Liver (tissue), 9 donors: ENCODE results near the gene EFCAB14. TPM values are rescaled to one million over a fixed set of nuclear protein-coding genes. Genes with fewer than 3 reads are reported as not detected.

Experiments
- DNase-seq: peaks from one replicate; pipeline ENCODE4 v3.0.0-alpha.2; 2017; ENCODE audit warnings: low spot score
- H3K27ac ChIP-seq, 2 donors: one replicate each; pipeline ENCODE4 v1.7.0; 2013; ENCODE audit warnings: inconsistent platforms in 2 of 2, low read length in 2 of 2, control low read depth in 1 of 2, low read depth in 1 of 2, mild to moderate bottlenecking in 1 of 2
- H3K27me3 ChIP-seq, 4 donors: one replicate each; pipeline versions ENCODE4 v1.6.1 to v1.7.0; 2013; ENCODE audit warnings: low read length in 3 of 4, inconsistent platforms in 1 of 4, mild to moderate bottlenecking in 1 of 4, moderate library complexity in 1 of 4; ENCODE audit not compliant: control insufficient read depth in 4 of 4, insufficient read depth in 4 of 4
- H3K36me3 ChIP-seq, 4 donors: one replicate each; pipeline versions ENCODE4 v1.6.1 to v1.7.0; 2013; ENCODE audit warnings: low read length in 3 of 4, mild to moderate bottlenecking in 3 of 4, low read depth in 1 of 4, moderate library complexity in 1 of 4; ENCODE audit not compliant: control insufficient read depth in 4 of 4, insufficient read depth in 3 of 4
- H3K4me1 ChIP-seq, 4 donors: one replicate each; pipeline versions ENCODE4 v1.6.1 to v1.7.0; 2013; ENCODE audit warnings: low read length in 3 of 4, mild to moderate bottlenecking in 3 of 4, moderate library complexity in 1 of 4; ENCODE audit not compliant: control insufficient read depth in 4 of 4, insufficient read depth in 4 of 4
- H3K4me3 ChIP-seq, 3 donors: one replicate each; pipeline versions ENCODE4 v1.6.1 to v1.7.0; 2013; ENCODE audit warnings: low read length in 3 of 3, control low read depth in 1 of 3, low read depth in 1 of 3, mild to moderate bottlenecking in 1 of 3
- H3K9ac ChIP-seq, 2 donors: one replicate each; pipeline ENCODE4 v1.7.0; 2013; ENCODE audit warnings: low read length in 2 of 2, mild to moderate bottlenecking in 2 of 2, moderate library complexity in 2 of 2, control low read depth in 1 of 2, low read depth in 1 of 2
- H3K9me3 ChIP-seq, 4 donors: one replicate each; pipeline versions ENCODE4 v1.6.1 to v1.7.0; 2013; ENCODE audit warnings: low read length in 3 of 4; ENCODE audit not compliant: control insufficient read depth in 4 of 4
- ATF3 ChIP-seq: IDR thresholded peaks from 2 replicates; pipeline ENCODE4 v1.6.1; 2016; ENCODE audit warnings: antibody characterized with exemption
- CTCF ChIP-seq: fragments of 150-350 bp; IDR thresholded peaks from 2 replicates; pipeline ENCODE4 v1.5.1; 2017; ENCODE audit warnings: improper control_type of control experiment, low read depth, low read length; ENCODE audit not compliant: missing input control
- EGR1 ChIP-seq, 2 donors: IDR thresholded peaks; 2 replicates each; pipeline ENCODE4 v1.6.1; 2016 to 2018; ENCODE audit warnings: antibody characterized with exemption in 2 of 2, low read depth in 2 of 2
- FOXA1 ChIP-seq: IDR thresholded peaks from 2 replicates; pipeline ENCODE4 v1.6.1; 2016; ENCODE audit warnings: antibody characterized with exemption
- FOXA2 ChIP-seq: IDR thresholded peaks from 2 replicates; pipeline ENCODE4 v1.6.1; 2016; ENCODE audit warnings: antibody characterized with exemption
- GABPA ChIP-seq, 2 donors: IDR thresholded peaks in 1 of 2; conservative IDR thresholded peaks in 1 of 2; 2 replicates each; pipeline ENCODE4 v1.6.1; 2016; ENCODE audit warnings: antibody characterized with exemption in 2 of 2, mild to moderate bottlenecking in 1 of 2, moderate library complexity in 1 of 2
- HNF4A ChIP-seq, 2 donors: conservative IDR thresholded peaks; 2 replicates each; pipeline ENCODE4 v1.6.1; 2016; ENCODE audit warnings: antibody characterized with exemption in 2 of 2, mild to moderate bottlenecking in 2 of 2
- HNF4G ChIP-seq: IDR thresholded peaks from 2 replicates; pipeline ENCODE4 v1.6.1; 2016; ENCODE audit warnings: antibody characterized with exemption
- JUND ChIP-seq, 2 donors: IDR thresholded peaks; 2 replicates each; pipeline ENCODE4 v1.6.1; 2016; ENCODE audit warnings: antibody characterized with exemption in 2 of 2
- NR2F2 ChIP-seq: IDR thresholded peaks from 2 replicates; pipeline ENCODE4 v1.6.1; 2016; ENCODE audit warnings: antibody characterized with exemption
- RAD21 ChIP-seq, 2 donors: IDR thresholded peaks; 2 replicates each; pipeline ENCODE4 v1.6.1; 2016; ENCODE audit warnings: antibody characterized with exemption in 2 of 2, mild to moderate bottlenecking in 2 of 2
- REST ChIP-seq: IDR thresholded peaks from 2 replicates; pipeline ENCODE4 v1.6.1; 2016; ENCODE audit warnings: antibody characterized with exemption, mild to moderate bottlenecking
- RXRA ChIP-seq, 2 donors: IDR thresholded peaks; 2 replicates each; pipeline ENCODE4 v1.6.1; 2017 to 2018; ENCODE audit warnings: antibody characterized with exemption in 2 of 2, mild to moderate bottlenecking in 1 of 2
- SP1 ChIP-seq: IDR thresholded peaks from 2 replicates; pipeline ENCODE4 v1.6.1; 2018; ENCODE audit warnings: antibody characterized with exemption, mild to moderate bottlenecking
- TAF1 ChIP-seq: conservative IDR thresholded peaks from 2 replicates; pipeline ENCODE4 v1.6.1; 2016; ENCODE audit warnings: antibody characterized with exemption, mild to moderate bottlenecking
- YY1 ChIP-seq: IDR thresholded peaks from 2 replicates; pipeline ENCODE4 v1.6.1; 2016; ENCODE audit warnings: antibody characterized with exemption, mild to moderate bottlenecking
- ZBTB33 ChIP-seq: IDR thresholded peaks from 2 replicates; pipeline ENCODE4 v1.6.1; 2016; ENCODE audit warnings: antibody characterized with exemption
- WGBS: extraction: QIAGEN DNeasy Blood & Tissue Kit; methylation state at CpG from one replicate; pipeline ENCODE4 v1.1.7; 2013; 5-methylcytosine and 5-hydroxymethylcytosine counted together
- polyA plus RNA-seq, 2 donors: library from polyadenylated mRNA; stranded (reverse) in 1 of 2; unstranded in 1 of 2; fragments of 200-250 nt in 1 of 2; fragments of >200 nt in 1 of 2; fragmentation: Nextera tagmentation in 1 of 2; extraction: Ambion mirVana in 1 of 2; gene quantifications; one replicate each; pipeline versions ENCODE4 v1.2.1 to v1.2.3, GENCODE V29; 2013 to 2015
- total RNA-seq, 2 donors: library from RNA; depleted of rRNA; stranded (reverse); fragments of >200 nt; gene quantifications; one replicate each; pipeline ENCODE4 v1.2.3, GENCODE V29; 2014
- TF ChIP-seq, protein P1 (sequence below): IDR thresholded peaks from 2 replicates; pipeline ENCODE4 v1.6.1; 2016; ENCODE audit warnings: antibody characterized with exemption
- donor health status: healthy.
- donor health status: healthy.
- donor health status: healthy.
- donor health status: healthy.
- donor health status: healthy.

EFCAB14 gene
- total and polyA plus RNA-seq, 4 donors, result 14.8 to 34.6 (median 23.7) TPM

DNA sequence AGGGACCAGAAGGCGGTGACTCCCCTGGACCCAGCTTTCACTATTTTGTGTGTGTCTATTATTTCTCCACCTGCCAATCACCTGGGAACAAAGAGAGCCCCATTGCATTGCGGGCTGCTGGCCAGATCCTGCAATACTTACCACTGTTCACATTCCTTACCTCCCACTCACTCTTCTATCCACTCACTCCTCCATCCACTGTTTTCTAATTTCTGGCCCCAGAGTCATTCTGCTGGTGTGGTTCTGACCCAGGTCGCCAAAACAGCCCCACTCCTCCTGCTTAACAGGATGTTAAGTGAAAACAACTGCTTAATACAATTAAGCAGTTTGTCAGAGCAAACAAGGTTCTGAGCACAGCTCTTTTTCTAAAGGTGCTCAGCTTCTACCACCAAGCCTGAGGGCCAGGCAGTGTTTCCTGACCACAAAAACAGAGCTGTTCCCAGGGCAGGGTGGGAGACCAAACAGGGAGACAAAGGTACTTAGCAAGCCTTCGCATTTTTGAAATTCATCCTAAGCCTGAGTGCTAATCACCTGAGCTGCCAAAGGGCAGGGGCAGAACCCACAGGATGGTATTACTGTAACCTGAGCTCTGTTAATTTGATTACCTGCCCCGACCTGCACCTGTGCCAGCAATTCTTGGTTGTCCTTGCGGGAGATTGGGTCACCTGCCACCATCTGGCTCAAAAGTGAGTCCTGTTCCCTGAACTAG lies 38.5 kb upstream of the EFCAB14 start:
- WGBS, result 68% methylated on average over 6 of the region's 6 CpGs
- no peaks in the 10 kb centered on the region for H3K4me1 ChIP-seq
- TF ChIP-seq HNF4A (conservative IDR thresholded peaks at IDR 0.05), result no peak
- TF ChIP-seq HNF4G, result no peak
- no peak for TF ChIP-seq TAF1
- no peak for TF ChIP-seq FOXA2
- no peak for TF ChIP-seq REST
- TF ChIP-seq, protein P1, sequence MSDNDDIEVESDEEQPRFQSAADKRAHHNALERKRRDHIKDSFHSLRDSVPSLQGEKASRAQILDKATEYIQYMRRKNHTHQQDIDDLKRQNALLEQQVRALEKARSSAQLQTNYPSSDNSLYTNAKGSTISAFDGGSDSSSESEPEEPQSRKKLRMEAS, result no peak
- no peak for TF ChIP-seq SP1
- TF ChIP-seq ATF3, result no peak
- TF ChIP-seq JUND (IDR thresholded peaks at IDR 0.05), result no peak
- TF ChIP-seq FOXA1, result no peak
- TF ChIP-seq GABPA (IDR thresholded peaks at IDR 0.05 in 1 of 2, conservative IDR thresholded peaks at IDR 0.05 in 1 of 2), result no peak
- no peak for TF ChIP-seq RXRA (IDR thresholded peaks at IDR 0.05)
- no peak for TF ChIP-seq NR2F2
- no peak for TF ChIP-seq CTCF
- TF ChIP-seq ZBTB33, result no peak
- TF ChIP-seq RAD21 (IDR thresholded peaks at IDR 0.05), result no peak
- no peak for TF ChIP-seq YY1
- no peak for TF ChIP-seq EGR1 (IDR thresholded peaks at IDR 0.05; ENCODE audit: low read depth in 2 of 2)
- H3K4me3 ChIP-seq, result no peak overlapping the region
- no peak overlapping the region for H3K27ac ChIP-seq
- H3K9me3 ChIP-seq, result no peaks in the 10 kb centered on the region
- no peak for DNase-seq
- H3K27me3 ChIP-seq, result peaks cover 0 to 6% (median 2%) of the 10 kb centered on the region in 4 donors
- H3K36me3 ChIP-seq, result no peaks in the 10 kb centered on the region
- H3K9ac ChIP-seq, result no peak overlapping the region
